Aorta (tissue), 5 donors: ENCODE measurements around the gene CD44. TPM values are rescaled to one million over a fixed set of nuclear protein-coding genes. Genes with fewer than 3 reads are reported as not detected.
"Not testable (repeated sequence)": the region's sequence is repeated elsewhere in the genome, so short reads cannot be mapped to it uniquely, and the experiment has no call there.

Experiments
- ATAC-seq: fragments of 200-7000 bp; cut with Tn5 transposase; one replicate; pipeline ENCODE4 v1.9.1; 2022; ENCODE audit warnings: moderate library complexity; ENCODE audit not compliant: low FRiP score
- DNase-seq, 2 donors: peaks; one replicate each; pipeline ENCODE4 v3.0.0-alpha.2; 2020
- H3K27ac ChIP-seq, 2 donors: one replicate each; pipeline ENCODE4 v1.5.1; 2013; ENCODE audit warnings: low read length in 2 of 2, mild to moderate bottlenecking in 2 of 2, moderate library complexity in 2 of 2, control low read depth in 1 of 2, inconsistent platforms in 1 of 2, low read depth in 1 of 2
- H3K27me3 ChIP-seq, 2 donors: one replicate each; pipeline ENCODE4 v1.6.1; 2013; ENCODE audit warnings: control low read depth in 1 of 2, low read length in 1 of 2, mild to moderate bottlenecking in 1 of 2, moderate library complexity in 1 of 2; ENCODE audit not compliant: insufficient read depth in 2 of 2, control insufficient read depth in 1 of 2
- H3K36me3 ChIP-seq, 2 donors: one replicate each; pipeline ENCODE4 v1.6.1; 2013; ENCODE audit warnings: control low read depth in 1 of 2, low read length in 1 of 2, mild to moderate bottlenecking in 1 of 2; ENCODE audit not compliant: insufficient read depth in 2 of 2, control insufficient read depth in 1 of 2
- H3K4me1 ChIP-seq, 2 donors: one replicate each; pipeline ENCODE4 v1.6.1; 2013; ENCODE audit warnings: low read length in 2 of 2, control low read depth in 1 of 2, mild to moderate bottlenecking in 1 of 2, moderate library complexity in 1 of 2; ENCODE audit not compliant: insufficient read depth in 2 of 2, control insufficient read depth in 1 of 2
- H3K4me3 ChIP-seq, 2 donors: one replicate each; pipeline ENCODE4 v1.5.1; 2013; ENCODE audit warnings: low read length in 2 of 2, control low read depth in 1 of 2, mild to moderate bottlenecking in 1 of 2
- H3K9me3 ChIP-seq: one replicate; pipeline ENCODE4 v1.6.1; 2013; ENCODE audit warnings: mild to moderate bottlenecking, low read length; ENCODE audit not compliant: control insufficient read depth
- WGBS, 2 donors: extraction: QIAGEN DNeasy Blood & Tissue Kit; methylation state at CpG; one replicate each; pipeline ENCODE4 v1.1.7; 2013; 5-methylcytosine and 5-hydroxymethylcytosine counted together
- intact Hi-C, 2 donors: fragments of 100-400 bp; cut with DNase I; formaldehyde crosslinking; loops; one replicate each; pipeline versions ENCODE4 v1.14.2 to v1.15.0; 2022
- polyA plus RNA-seq, 2 donors: library from polyadenylated mRNA; stranded (reverse); fragments of 200-250 nt; gene quantifications; one replicate each; pipeline ENCODE4 v1.2.3, GENCODE V29; 2013
- total RNA-seq, 2 donors: library from RNA; stranded (reverse); fragmentation: NEBNext Ultra II Directional; extraction: Animal tissue kit (Norgen Biotek cat#: 25700); gene quantifications; one replicate each; pipeline ENCODE4 v1.2.1, GENCODE V29; 2021
- donor health status: healthy with polysubstance abuse.
- donor health status: Bipolar disorder and iron deficiency.
- donor health status: DM: no; HTN: no; CAD: no.
- donor health status: DM: no; HTN: no; CAD: no.
- donor health status: DM: yes; HTN: yes; CAD: no.

Gene CD44
- total and polyA plus RNA-seq, 4 donors, result 70.0 to 462 (median 217) TPM

DNA sequence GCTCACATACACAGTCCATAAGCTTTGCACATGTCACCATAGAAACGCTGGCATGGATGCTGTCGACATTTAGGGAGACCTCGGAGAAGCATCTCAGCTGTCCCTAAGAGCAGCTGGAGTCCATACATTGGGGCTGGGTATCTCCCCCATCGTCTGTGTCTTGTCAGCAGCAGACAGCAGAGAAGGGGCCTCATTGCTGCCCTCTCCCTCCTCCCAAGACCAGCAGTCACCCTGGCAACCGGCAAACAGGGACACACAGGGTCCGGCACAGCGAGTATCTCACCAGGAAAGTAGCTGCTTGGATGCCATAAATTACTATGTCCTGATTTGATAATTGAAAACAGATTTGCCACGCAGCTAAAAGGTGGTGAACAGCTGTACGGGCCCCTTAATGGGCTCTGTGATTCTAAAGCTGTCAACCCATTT lies 84.4 kb downstream of the CD44 start:
- DNase-seq, result no peak
- intact Hi-C loops, result no loop called here
- Histone ChIP-seq H3K4me1 (peaks cover 0 to 3% of the 10 kb centered on the region in 2 donors), H3K27ac (peak overlapping the region in 1 of 2 donors; percentile 47), H3K36me3 (peaks cover 5 to 10% of the 10 kb centered on the region in 2 donors), H3K4me3 (no peak overlapping the region), H3K27me3 (no peaks in the 10 kb centered on the region), H3K9me3 (no peaks in the 10 kb centered on the region)
- no peak for ATAC-seq
- 26 to 36% methylated on average over 9 of the region's 9 CpGs for WGBS, 2 donors

DNA sequence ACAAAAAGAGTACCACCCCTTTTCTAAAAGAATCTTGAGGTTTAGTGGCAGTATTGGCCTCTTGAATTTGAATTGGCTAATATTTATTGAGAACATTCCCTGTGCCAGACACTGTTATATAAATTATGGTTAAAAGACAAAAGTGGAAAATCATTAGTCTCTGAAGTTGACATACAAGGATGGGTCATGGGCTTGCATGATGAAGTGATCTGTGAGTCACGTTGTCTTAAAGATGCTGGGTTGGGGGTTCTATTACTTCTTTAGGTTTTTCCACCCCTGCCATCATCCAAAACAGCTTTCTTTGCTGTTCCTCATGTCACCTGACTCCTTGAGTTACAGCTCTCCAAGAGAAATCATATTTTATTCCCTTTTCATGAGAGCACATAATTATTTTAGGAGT lies 85.0 kb downstream of the CD44 start:
- Histone ChIP-seq H3K9me3 (no peaks in the 10 kb centered on the region), H3K27ac (no peak overlapping the region), H3K4me3 (no peak overlapping the region), H3K4me1 (peaks cover 0 to 3% of the 10 kb centered on the region in 2 donors), H3K36me3 (peaks cover 8 to 12% of the 10 kb centered on the region in 2 donors), H3K27me3 (no peaks in the 10 kb centered on the region)
- DNase-seq, result no peak
- intact Hi-C loops, result no loop called here
- ATAC-seq, result no peak
- WGBS, 2 donors, result 97 to 100% methylated on average over 1 of the region's 1 CpG

DNA sequence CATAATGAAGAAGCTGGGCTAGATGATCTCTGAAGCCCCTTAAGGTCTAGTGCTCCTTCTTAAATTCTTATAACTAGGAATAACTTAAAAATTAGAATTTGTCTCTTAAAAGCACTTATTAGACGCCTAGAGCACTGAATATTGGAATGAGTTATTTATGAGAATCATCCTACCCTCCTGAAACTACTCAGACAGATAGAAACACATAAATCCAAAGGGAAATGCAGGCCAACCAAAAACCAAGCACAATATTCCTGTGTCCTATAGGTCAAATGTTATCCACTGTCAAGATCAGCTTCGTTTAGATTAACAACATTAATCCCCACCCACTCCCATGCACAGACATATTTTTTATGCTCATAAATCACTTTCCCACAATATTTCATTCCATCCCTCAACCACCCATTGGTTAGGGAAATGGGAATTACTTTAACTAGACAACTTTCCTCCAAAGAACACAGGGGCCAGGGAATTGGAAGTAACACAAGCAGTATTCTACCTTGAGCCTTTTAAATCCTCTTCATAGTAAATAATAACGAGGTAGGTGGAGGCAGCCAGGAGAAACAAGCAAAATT lies 87.1 kb downstream of the CD44 start:
- no peak overlapping the region for H3K27ac ChIP-seq

DNA sequence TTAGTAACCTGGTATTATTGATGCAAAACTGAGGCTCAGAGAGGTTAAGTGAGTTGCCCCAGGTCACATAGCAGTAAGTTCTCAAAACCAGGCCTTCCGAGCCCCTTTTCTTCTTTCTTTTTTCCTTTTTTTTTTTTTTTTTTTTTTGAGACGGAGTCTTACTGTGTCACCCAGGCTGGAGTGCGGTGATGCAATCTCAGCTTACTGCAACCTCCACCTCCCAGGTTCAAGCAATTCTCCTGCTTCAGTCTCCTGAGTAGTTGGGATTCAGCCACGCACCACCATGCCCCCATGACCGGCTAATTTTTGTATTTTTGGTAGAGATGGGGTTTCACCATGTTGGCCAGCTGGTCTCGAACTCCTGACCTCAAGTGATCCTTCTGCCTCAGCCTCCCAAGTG lies 87.8 kb downstream of the CD44 start:
- ATAC-seq, H3K4me3 ChIP-seq, H3K9me3 ChIP-seq, intact Hi-C loops, H3K27me3 ChIP-seq, DNase-seq, H3K27ac ChIP-seq, H3K4me1 ChIP-seq: not testable (repeated sequence)
- H3K36me3 ChIP-seq, result peaks cover 10 to 21% of the 10 kb centered on the region in 2 donors
- WGBS, 2 donors, result 95 to 97% methylated on average over 5 to 6 of the region's 6 CpGs

More for the DNA sequence above, 87.1 kb downstream of the CD44 start:
- no peak for ATAC-seq
- intact Hi-C loops, result no loop called here
- Histone ChIP-seq H3K27me3 (no peaks in the 10 kb centered on the region), H3K4me1 (peaks cover 0 to 3% of the 10 kb centered on the region in 2 donors), H3K4me3 (no peak overlapping the region), H3K36me3 (peaks cover 10 to 21% of the 10 kb centered on the region in 2 donors), H3K9me3 (no peaks in the 10 kb centered on the region)
- WGBS, 2 donors, result 70% methylated on average over 3 of the region's 3 CpGs
- no peak for DNase-seq

DNA sequence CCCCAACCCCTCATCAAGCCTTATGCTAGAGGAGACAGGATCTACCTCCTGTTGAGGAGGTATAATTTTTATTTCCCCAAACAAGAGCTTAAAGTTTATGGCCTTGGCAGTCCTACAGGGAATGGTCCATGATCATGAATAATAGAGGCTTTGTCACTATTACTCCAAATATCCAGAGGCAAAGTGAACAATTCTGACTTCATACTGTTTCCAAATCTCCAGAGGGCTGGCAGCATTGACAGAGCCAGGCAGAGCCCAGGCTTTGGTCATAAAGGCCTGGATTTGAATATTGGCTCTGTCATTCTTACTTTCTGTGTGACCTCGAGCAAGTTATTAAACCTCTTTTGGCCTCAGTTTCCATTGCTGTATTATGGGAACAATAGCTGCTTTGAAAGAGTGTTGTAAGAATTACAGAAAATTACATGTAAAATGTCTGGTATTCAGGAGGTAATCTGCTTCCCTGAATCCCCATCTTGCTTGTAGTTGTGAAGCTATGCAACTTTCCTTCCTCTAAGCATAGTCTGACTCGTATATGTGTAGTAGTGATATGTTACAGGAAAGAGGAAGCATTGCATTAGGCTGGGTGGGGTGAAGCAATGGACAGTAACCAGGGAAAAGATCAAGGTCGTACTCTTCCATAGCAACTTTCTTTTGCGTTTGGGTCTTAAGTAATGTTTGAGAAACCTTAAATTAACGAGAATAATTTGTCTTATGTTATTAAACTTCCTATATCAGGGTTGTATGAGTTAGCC lies 88.8 kb downstream of the CD44 start:
- intact Hi-C loops, result no loop called here
- Histone ChIP-seq H3K27me3 (no peaks in the 10 kb centered on the region), H3K4me1 (peaks cover 0 to 3% of the 10 kb centered on the region in 2 donors), H3K36me3 (peaks cover 10 to 21% of the 10 kb centered on the region in 2 donors), H3K4me3 (no peak overlapping the region), H3K9me3 (no peaks in the 10 kb centered on the region), H3K27ac (peak overlapping the region in 1 of 2 donors; percentile 18)
- 88% methylated on average over 5 of the region's 5 CpGs for WGBS, 2 donors
- DNase-seq, result peak in 1 of 2 donors; percentile 56
- peak; percentile 63 for ATAC-seq

DNA sequence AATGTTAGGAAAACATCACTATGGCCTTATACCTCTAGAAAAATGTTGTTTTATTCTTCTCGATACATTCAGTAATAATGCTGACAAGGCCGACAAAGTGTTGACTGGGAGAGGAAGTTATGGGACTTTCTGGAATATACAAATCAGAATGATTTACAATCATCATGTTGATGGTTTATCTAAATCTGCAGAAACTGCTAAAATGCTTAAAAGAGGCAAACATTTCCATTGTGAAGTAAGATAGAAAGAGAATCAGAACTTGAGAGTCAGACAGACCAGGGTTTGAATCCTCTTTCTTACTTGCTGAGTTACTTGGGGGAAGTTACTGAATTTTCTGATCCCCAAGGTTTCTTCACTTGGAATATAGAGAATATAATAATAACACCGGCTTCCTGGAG lies 89.4 kb downstream of the CD44 start:
- WGBS, 2 donors, result 88 to 94% methylated on average over 3 of the region's 3 CpGs
- H3K4me1 ChIP-seq, result peaks cover 0 to under 1% of the 10 kb centered on the region in 2 donors
- intact Hi-C loops, result no loop called here
- no peak overlapping the region for H3K27ac ChIP-seq
- H3K36me3 ChIP-seq, result peaks cover 10 to 21% of the 10 kb centered on the region in 2 donors
- H3K27me3 ChIP-seq, result no peaks in the 10 kb centered on the region
- H3K9me3 ChIP-seq, result no peaks in the 10 kb centered on the region
- no peak overlapping the region for H3K4me3 ChIP-seq
- DNase-seq (no peak), ATAC-seq (no peak)

DNA sequence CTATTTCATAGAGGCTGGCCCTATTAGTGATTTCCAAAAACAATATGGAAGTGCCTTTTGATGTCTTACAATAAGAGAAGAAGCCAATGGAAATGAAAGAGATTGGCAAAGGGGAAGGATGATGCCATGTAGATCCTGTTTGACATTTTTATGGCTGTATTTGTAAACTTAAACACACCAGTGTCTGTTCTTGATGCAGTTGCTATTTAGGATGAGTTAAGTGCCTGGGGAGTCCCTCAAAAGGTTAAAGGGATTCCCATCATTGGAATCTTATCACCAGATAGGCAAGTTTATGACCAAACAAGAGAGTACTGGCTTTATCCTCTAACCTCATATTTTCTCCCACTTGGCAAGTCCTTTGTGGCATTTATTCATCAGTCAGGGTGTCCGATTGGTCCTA lies 91.4 kb downstream of the CD44 start:
- WGBS, 2 donors, result 96 to 100% methylated on average over 1 of the region's 1 CpG
- Histone ChIP-seq H3K4me3 (no peak overlapping the region), H3K27ac (no peak overlapping the region), H3K27me3 (no peaks in the 10 kb centered on the region), H3K36me3 (peaks cover 10 to 20% of the 10 kb centered on the region in 2 donors), H3K4me1 (no peaks in the 10 kb centered on the region), H3K9me3 (peaks cover 2% of the 10 kb centered on the region)
- intact Hi-C loops, result no loop called here
- DNase-seq (no peak), ATAC-seq (no peak)

DNA sequence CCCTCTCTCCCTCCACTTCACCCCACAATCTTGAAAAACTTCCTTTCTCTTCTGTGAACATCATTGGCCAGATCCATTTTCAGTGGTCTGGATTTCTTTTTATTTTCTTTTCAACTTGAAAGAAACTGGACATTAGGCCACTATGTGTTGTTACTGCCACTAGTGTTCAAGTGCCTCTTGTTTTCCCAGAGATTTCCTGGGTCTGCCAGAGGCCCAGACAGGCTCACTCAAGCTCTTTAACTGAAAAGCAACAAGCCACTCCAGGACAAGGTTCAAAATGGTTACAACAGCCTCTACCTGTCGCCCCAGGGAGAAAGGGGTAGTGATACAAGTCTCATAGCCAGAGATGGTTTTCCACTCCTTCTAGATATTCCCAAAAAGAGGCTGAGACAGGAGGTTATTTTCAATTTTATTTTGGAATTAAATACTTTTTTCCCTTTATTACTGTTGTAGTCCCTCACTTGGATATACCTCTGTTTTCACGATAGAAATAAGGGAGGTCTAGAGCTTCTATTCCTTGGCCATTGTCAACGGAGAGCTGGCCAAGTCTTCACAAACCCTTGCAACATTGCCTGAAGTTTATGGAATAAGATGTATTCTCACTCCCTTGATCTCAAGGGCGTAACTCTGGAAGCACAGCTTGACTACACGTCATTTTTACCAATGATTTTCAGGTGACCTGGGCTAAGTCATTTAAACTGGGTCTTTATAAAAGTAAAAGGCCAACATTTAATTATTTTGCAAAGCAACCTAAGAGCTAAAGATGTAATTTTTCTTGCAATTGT lies 92.3 kb downstream of the CD44 start:
- H3K9me3 ChIP-seq, result peaks cover 2% of the 10 kb centered on the region
- H3K27ac ChIP-seq, result peak overlapping the region in 1 of 2 donors; percentile 8
- no peaks in the 10 kb centered on the region for H3K27me3 ChIP-seq
- intact Hi-C loops, result no loop called here
- ATAC-seq (no peak), DNase-seq (no peak)
- WGBS, 2 donors, result 79 to 88% methylated on average over 5 of the region's 5 CpGs
- H3K4me3 ChIP-seq, result no peak overlapping the region
- peaks cover 10 to 18% of the 10 kb centered on the region in 2 donors for H3K36me3 ChIP-seq
- H3K4me1 ChIP-seq, result no peaks in the 10 kb centered on the region
